Keratinocyte (primary cell): ENCODE results near the gene BEAN1. TPM values are rescaled to one million over a fixed set of nuclear protein-coding genes. Genes with fewer than 3 reads are reported as not detected.
A peak's percentile ranks its signal among the peaks of the same experiment; 100 is the strongest.

Experiments used
- DNase-seq: peaks from one replicate; pipeline ENCODE4 v3.0.0-alpha.2; 2011; ENCODE audit warnings: low read depth, missing footprints, low spot score
- FAIRE-seq: peaks from 2 replicates; lab custom pipeline; 2011; peaks lifted over from hg19 to GRCh38; lab: Jason Lieb, UNC
- H2AFZ ChIP-seq: 2 replicates; pipeline ENCODE4 v1.6.0; 2012; ENCODE audit warnings: low read length, control low read depth, inconsistent platforms; ENCODE audit not compliant: control insufficient read depth
- H3K27ac ChIP-seq: 2 replicates; pipeline ENCODE4 v1.5.1; 2011; ENCODE audit warnings: low read length; ENCODE audit not compliant: control insufficient read depth, insufficient read depth
- H3K27me3 ChIP-seq: 3 replicates; pipeline ENCODE4 v1.6.0; 2011; ENCODE audit warnings: low read length; ENCODE audit not compliant: control insufficient read depth, insufficient read depth; ENCODE audit errors: extremely low read depth
- H3K36me3 ChIP-seq, 2 experiments: 2 replicates in 1 of 2; 3 replicates in 1 of 2; pipeline ENCODE4 v1.5.1; 2011; ENCODE audit warnings: low read length in 2 of 2, mild to moderate bottlenecking in 1 of 2; ENCODE audit not compliant: control insufficient read depth in 2 of 2, insufficient read depth in 2 of 2; ENCODE audit errors: extremely low read depth in 1 of 2
- H3K4me1 ChIP-seq: 3 replicates; pipeline ENCODE4 v1.5.1; 2011; ENCODE audit warnings: low read length; ENCODE audit not compliant: control insufficient read depth, insufficient read depth; ENCODE audit errors: extremely low read depth
- H3K4me2 ChIP-seq: 3 replicates; pipeline ENCODE4 v1.6.0; 2011; ENCODE audit warnings: low read depth, low read length; ENCODE audit not compliant: control insufficient read depth, insufficient read depth; ENCODE audit errors: extremely low read depth
- H3K4me3 ChIP-seq, 3 experiments: fragments of 200-600 bp in 1 of 3; sonication (generic) in 1 of 3; 2 replicates in 2 of 3; 3 replicates in 1 of 3; pipeline ENCODE4 v1.5.1; 2011 to 2016; ENCODE audit warnings: low read length in 3 of 3, mild to moderate bottlenecking in 3 of 3, control low read depth in 2 of 3, inconsistent platforms in 1 of 3, low read depth in 1 of 3, mixed read lengths in 1 of 3, mixed run types in 1 of 3, moderate library complexity in 1 of 3; ENCODE audit not compliant: control insufficient read depth in 2 of 3, insufficient read depth in 2 of 3; ENCODE audit errors: extremely low read depth in 1 of 3
- H3K79me2 ChIP-seq: 2 replicates; pipeline ENCODE4 v1.6.0; 2012; ENCODE audit warnings: low read length; ENCODE audit not compliant: control insufficient read depth, insufficient read depth
- H3K9ac ChIP-seq: 3 replicates; pipeline ENCODE4 v1.6.0; 2011; ENCODE audit warnings: low read length; ENCODE audit not compliant: control insufficient read depth, insufficient read depth; ENCODE audit errors: extremely low read depth
- H3K9me1 ChIP-seq: 3 replicates; pipeline ENCODE4 v1.6.0; 2011; ENCODE audit warnings: low read length; ENCODE audit not compliant: control insufficient read depth, insufficient read depth; ENCODE audit errors: extremely low read depth
- H3K9me3 ChIP-seq: 2 replicates; pipeline ENCODE4 v1.5.1; 2012; ENCODE audit warnings: low read depth, low read length; ENCODE audit not compliant: control insufficient read depth
- H4K20me1 ChIP-seq: 3 replicates; pipeline ENCODE4 v1.6.0; 2011; ENCODE audit warnings: low read length; ENCODE audit not compliant: control insufficient read depth, insufficient read depth; ENCODE audit errors: extremely low read depth
- EZH2 ChIP-seq: IDR thresholded peaks from one replicate; pipeline ENCODE4 v1.6.1; 2012; ENCODE audit warnings: inconsistent platforms, mild to moderate bottlenecking, low read length, moderate library complexity
- dilution Hi-C: fragments of 300-500 bp; cut with MboI; formaldehyde crosslinking; loops from one replicate; pipeline ENCODE4 v1.7.0; 2020; ENCODE audit warnings: low sequenced_read_pairs; ENCODE audit not compliant: extremely low pct_ligation_motif_present
- polyA plus RNA-seq, 5 experiments: library from polyadenylated mRNA; depleted of rRNA in 3 of 5; stranded (reverse) in 3 of 5; stranded (forward) in 1 of 5; unstranded in 1 of 5; fragments of >200 nt; gene quantifications; 1 replicate in 1 of 5; 2 replicates in 3 of 5; 3 replicates in 1 of 5; pipeline versions ENCODE4 v1.2.1 to v1.2.3, GENCODE V29; 2011 to 2012; ENCODE audit warnings: missing spikeins in 2 of 5, low read depth in 1 of 5, low replicate concordance in 1 of 5
- TF ChIP-seq, protein P1 (sequence below), 3 experiments: IDR thresholded peaks in 1 of 3; conservative IDR thresholded peaks in 1 of 3; optimal IDR thresholded peaks in 1 of 3; 2 replicates in 2 of 3; 3 replicates in 1 of 3; pipeline versions ENCODE3 to v1.5.1; 2011; ENCODE audit warnings: low read length in 3 of 3, mild to moderate bottlenecking in 3 of 3, moderate library complexity in 2 of 3, control low read depth in 1 of 3, inconsistent platforms in 1 of 3; ENCODE audit not compliant: insufficient read depth in 2 of 3; ENCODE audit errors: extremely low read depth in 1 of 3

Gene BEAN1
- polyA plus RNA-seq, 1 donor (not counting 4 experiments of a cell fraction or from before 2014, with no cell fraction given): 0.24 TPM

DNA sequence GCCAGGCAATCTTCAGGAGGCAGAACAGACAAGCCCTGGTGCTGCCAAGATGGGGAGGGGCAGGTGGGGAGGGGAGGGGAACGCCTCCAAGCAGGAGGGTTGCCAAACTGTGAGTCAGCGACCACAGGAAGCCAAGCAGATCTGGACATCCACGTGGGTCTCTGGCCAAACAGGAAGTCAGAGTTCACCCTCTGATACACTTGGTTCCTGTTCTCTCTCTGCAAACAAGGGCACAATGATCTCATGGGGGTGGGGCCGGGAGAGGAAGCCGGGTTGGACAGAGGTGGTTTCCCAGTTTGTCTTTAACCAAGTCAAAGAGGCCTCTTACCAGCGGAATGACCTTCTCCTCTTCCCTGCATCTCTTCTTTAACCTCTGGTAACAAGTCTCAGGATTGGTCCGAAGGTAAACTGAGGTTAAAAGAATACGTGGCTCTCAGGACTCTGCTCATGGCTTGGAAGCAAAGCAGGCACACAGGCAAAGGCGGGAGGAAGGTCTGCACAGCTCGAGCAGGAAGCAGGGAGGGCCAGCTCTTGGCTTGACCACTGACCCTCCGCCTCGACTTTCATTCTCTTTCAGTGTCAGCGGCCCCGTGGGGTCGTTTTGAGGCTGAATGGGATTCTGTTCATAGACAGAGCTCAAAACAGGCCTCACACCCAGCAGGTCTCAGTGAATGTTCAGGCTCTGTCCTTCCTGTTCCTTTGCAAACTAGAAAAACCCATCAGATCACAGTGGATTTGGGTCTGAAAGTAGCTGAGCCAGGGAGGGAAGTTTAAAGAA, 89.9 kb downstream of the BEAN1 start:
- Histone ChIP-seq H3K4me3 (no peak overlapping the region), H3K27ac (peak overlapping the region; percentile 72), H3K4me1 (peaks cover 57% of the 10 kb centered on the region), H3K79me2 (no peaks in the 10 kb centered on the region), H2AFZ (no peak overlapping the region), H3K27me3 (no peaks in the 10 kb centered on the region), H3K36me3 (peaks cover 0 to 5% of the 10 kb centered on the region in 2 experiments), H3K9me3 (no peaks in the 10 kb centered on the region), H3K4me2 (peak overlapping the region; percentile 63), H3K9me1 (peaks cover 3% of the 10 kb centered on the region), H4K20me1 (no peaks in the 10 kb centered on the region), H3K9ac (peak overlapping the region; percentile 48)
- FAIRE-seq (peak; percentile 93), DNase-seq (peak; percentile 99)
- dilution Hi-C loops: no loop called here
- no peak for TF ChIP-seq EZH2
- TF ChIP-seq, protein P1, sequence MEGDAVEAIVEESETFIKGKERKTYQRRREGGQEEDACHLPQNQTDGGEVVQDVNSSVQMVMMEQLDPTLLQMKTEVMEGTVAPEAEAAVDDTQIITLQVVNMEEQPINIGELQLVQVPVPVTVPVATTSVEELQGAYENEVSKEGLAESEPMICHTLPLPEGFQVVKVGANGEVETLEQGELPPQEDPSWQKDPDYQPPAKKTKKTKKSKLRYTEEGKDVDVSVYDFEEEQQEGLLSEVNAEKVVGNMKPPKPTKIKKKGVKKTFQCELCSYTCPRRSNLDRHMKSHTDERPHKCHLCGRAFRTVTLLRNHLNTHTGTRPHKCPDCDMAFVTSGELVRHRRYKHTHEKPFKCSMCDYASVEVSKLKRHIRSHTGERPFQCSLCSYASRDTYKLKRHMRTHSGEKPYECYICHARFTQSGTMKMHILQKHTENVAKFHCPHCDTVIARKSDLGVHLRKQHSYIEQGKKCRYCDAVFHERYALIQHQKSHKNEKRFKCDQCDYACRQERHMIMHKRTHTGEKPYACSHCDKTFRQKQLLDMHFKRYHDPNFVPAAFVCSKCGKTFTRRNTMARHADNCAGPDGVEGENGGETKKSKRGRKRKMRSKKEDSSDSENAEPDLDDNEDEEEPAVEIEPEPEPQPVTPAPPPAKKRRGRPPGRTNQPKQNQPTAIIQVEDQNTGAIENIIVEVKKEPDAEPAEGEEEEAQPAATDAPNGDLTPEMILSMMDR (optimal IDR thresholded peaks at IDR 0.05 in 1 of 3, IDR thresholded peaks at IDR 0.05 in 1 of 3, conservative IDR thresholded peaks at IDR 0.05 in 1 of 3; ENCODE audit: extremely low read depth in 1 of 3, insufficient read depth in 2 of 3, low read length in 3 of 3): no peak

DNA sequence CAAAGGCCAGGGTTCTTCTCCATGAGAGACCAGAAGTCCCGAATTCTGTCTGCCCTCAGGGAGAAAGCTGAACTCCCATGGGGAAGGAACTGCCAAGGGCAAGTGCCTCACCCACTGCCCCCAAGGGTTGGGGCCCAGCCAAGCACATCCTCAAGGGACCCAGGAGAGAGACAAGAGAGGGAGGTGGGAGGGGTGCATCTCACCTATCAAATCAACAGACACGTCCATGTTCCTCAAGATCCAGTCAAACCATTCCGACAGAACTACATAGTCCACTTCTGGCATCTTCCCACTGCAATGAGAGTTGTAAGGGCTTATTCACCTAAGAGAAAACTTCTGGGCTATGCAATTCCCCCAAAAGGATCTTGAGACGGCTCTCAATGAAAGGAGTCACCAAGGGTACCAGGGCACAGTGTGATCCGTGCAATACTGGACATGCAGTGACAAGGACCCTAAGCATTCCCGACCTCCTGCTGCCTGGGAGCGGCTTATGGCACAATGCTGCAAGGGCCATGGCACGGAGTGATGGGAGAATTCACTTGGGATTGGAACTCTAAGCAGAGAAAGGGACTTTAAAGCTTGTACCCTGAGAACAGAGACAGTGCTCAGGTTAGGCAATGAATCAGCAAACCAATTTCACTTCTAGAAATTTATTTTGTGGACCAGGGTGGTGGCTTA, 90.6 kb downstream of the BEAN1 start:
- Histone ChIP-seq H3K79me2 (no peaks in the 10 kb centered on the region), H4K20me1 (no peaks in the 10 kb centered on the region), H3K4me1 (peaks cover 57% of the 10 kb centered on the region), H3K4me2 (no peak overlapping the region), H3K9ac (peak overlapping the region; percentile 48), H3K36me3 (peaks cover 0 to 5% of the 10 kb centered on the region in 2 experiments), H3K27me3 (no peaks in the 10 kb centered on the region), H3K9me3 (no peaks in the 10 kb centered on the region), H3K27ac (peak overlapping the region; percentile 72), H2AFZ (no peak overlapping the region), H3K9me1 (peaks cover 3% of the 10 kb centered on the region), H3K4me3 (no peak overlapping the region)
- dilution Hi-C loops: no loop called here
- DNase-seq (no peak), FAIRE-seq (no peak)
- TF ChIP-seq, protein P1 (optimal IDR thresholded peaks at IDR 0.05 in 1 of 3, IDR thresholded peaks at IDR 0.05 in 1 of 3, conservative IDR thresholded peaks at IDR 0.05 in 1 of 3; ENCODE audit: extremely low read depth in 1 of 3, insufficient read depth in 2 of 3, low read length in 3 of 3): no peak
- no peak for TF ChIP-seq EZH2
